ENCODE measurements around the gene SYNCRIP. TPM values are rescaled to one million over a fixed set of nuclear protein-coding genes. Genes with fewer than 3 reads are reported as not detected.

The SYNCRIP gene
- total and polyA plus RNA-seq, 2 of the 13 experiments (the other 11 are each of a cell fraction or from before 2014, with no cell fraction given), result 8.1 to 112 TPM

- TF ChIP-seq HMGXB3 (CRISPR knock-in tag; IDR thresholded peaks at IDR 0.05; ENCODE audit: borderline replicate concordance), result no peak
Observed at GRCh38 chr6:85574932-85575598, 67.6 kb downstream of the SYNCRIP start (continued).

GRCh38 chr6:85569323-85569722 lies 73.4 kb downstream of the SYNCRIP start:
- Histone ChIP-seq H3K9ac (ENCODE audit: insufficient read depth, low read depth, low read length) (no peak overlapping the region), H3K27me3 (ENCODE audit: control insufficient read depth in 1 of 2, insufficient read depth in 2 of 2, low read length in 2 of 2) (no peaks in the 10 kb centered on the region), H3K4me2 (ENCODE audit: low read depth, low read length) (no peak overlapping the region), H3K79me2 (ENCODE audit: insufficient read depth, low read length) (peaks cover 14% of the 10 kb centered on the region), H3K36me3 (replicated peaks in 1 of 2; ENCODE audit: control insufficient read depth in 1 of 2, insufficient read depth in 2 of 2, low read length in 2 of 2) (peaks cover 0 to 29% of the 10 kb centered on the region in 2 experiments; a peak in 3 of 5 replicates), H3K27ac (ENCODE audit: extremely low read length, insufficient read depth, low read length) (no peak overlapping the region), H3K4me1 (ENCODE audit: insufficient read depth, low read length) (no peaks in the 10 kb centered on the region), H3K4me3 (replicated peaks in 1 of 3; ENCODE audit: insufficient read depth in 1 of 3, low read depth in 2 of 3, low read length in 3 of 3) (no peak overlapping the region), H2AFZ (ENCODE audit: low read length) (no peak overlapping the region), H4K20me1 (ENCODE audit: insufficient read depth, low read length) (no peaks in the 10 kb centered on the region; the same call in 1 of the 2 replicates), H3K9me3 (ENCODE audit: low read length) (no peaks in the 10 kb centered on the region)
- ChIA-PET POLR2A (no interaction called here), CTCF (ENCODE audit: low intra/inter-chr PET ratio, low total read pairs) (no interaction called here)
- TSS peak; percentile 12 for BruUV-seq (replicated peaks)
- DNase-seq (ENCODE audit: low spot score) (no peak), FAIRE-seq (no peak), ATAC-seq (no peak)
- in situ Hi-C loops (cut with HindIII; ENCODE audit: extremely low pct_ligation_motif_present, low pct_unique_long_range_greater_than_20kb) (no loop called here), intact Hi-C loops (cut with micrococcal nuclease; ENCODE audit: unreplicated experiment) (no loop called here)
- TF ChIP-seq MEIS1 (CRISPR knock-in tag; IDR thresholded peaks at IDR 0.05; ENCODE audit: borderline replicate concordance), result no peak
- no peak for TF ChIP-seq U2AF2 (IDR thresholded peaks at IDR 0.05; ENCODE audit: low read depth, low read length)
- TF ChIP-seq SMC3 (IDR thresholded peaks at IDR 0.05; ENCODE audit: low read length), result no peak
- TF ChIP-seq ZNF414 (CRISPR knock-in tag; IDR thresholded peaks at IDR 0.05), result no peak
- TF ChIP-seq ZNF720 (CRISPR knock-in tag; IDR thresholded peaks at IDR 0.05), result no peak
- no peak for TF ChIP-seq PBX3 (CRISPR knock-in tag; IDR thresholded peaks at IDR 0.05; ENCODE audit: borderline replicate concordance)
- no peak for TF ChIP-seq TERF1 (CRISPR knock-in tag; IDR thresholded peaks at IDR 0.05)
- no peak for TF ChIP-seq CSRNP1 (CRISPR knock-in tag; IDR thresholded peaks at IDR 0.05)
- no peak for TF ChIP-seq ZNF460 (CRISPR knock-in tag; IDR thresholded peaks at IDR 0.05; ENCODE audit: borderline replicate concordance)
- no peak for TF ChIP-seq ZNF224 (CRISPR knock-in tag; IDR thresholded peaks at IDR 0.05)
- no peak for TF ChIP-seq ZNF749 (CRISPR knock-in tag; IDR thresholded peaks at IDR 0.05; ENCODE audit: borderline replicate concordance)
- no peak for TF ChIP-seq GFI1 (CRISPR knock-in tag; IDR thresholded peaks at IDR 0.05; ENCODE audit: borderline replicate concordance)

All from HepG2 (cell line).